ENCODE results near the gene TOLLIP.
A peak's percentile ranks its signal among the peaks of the same experiment; 100 is the strongest.

TOLLIP gene

GRCh38 chr11:1224491-1225385 lies 84.7 kb downstream of the TOLLIP start:
- TF ChIP-seq CTCF (IDR thresholded peaks at IDR 0.05; ENCODE audit: low read depth, low read length): no peak
- Histone ChIP-seq H3K27ac (no peak overlapping the region), H3K27me3 (ENCODE audit: insufficient read depth, low read depth, severe bottlenecking) (no peaks in the 10 kb centered on the region), H3K36me3 (no peaks in the 10 kb centered on the region), H3K4me3 (ENCODE audit: low read depth, low read length) (no peak overlapping the region), H3K9me3 (ENCODE audit: severe bottlenecking) (no peaks in the 10 kb centered on the region)
- DNase-seq: peak; percentile 26
